Measurements from ENCODE around the gene TSPAN9. TPM values are rescaled to one million over a fixed set of nuclear protein-coding genes. Genes with fewer than 3 reads are reported as not detected.

Gene TSPAN9
- total RNA-seq, 4 donors from 2014 or later = 27.9 to 49.1 (median 42.0) TPM

GRCh38 chr12:3225796-3226180, 148.6 kb downstream of the TSPAN9 start:
- 75 to 86% methylated on average over 3 of the region's 3 CpGs for WGBS, 2 donors
- intact Hi-C loops (cut with DNase I; ENCODE audit: low total_unique reads) = no loop called here
- DNase-seq (ENCODE audit: low spot score in 2 of 2) = no peak
- TF ChIP-seq POLR2A (IDR thresholded peaks at IDR 0.05) (no peak), CTCF (IDR thresholded peaks at IDR 0.05) (no peak)
- H3K4me3 ChIP-seq (ENCODE audit: low read depth, poor library complexity, severe bottlenecking) = no peak overlapping the region

GRCh38 chr12:3226264-3226663, 149.1 kb downstream of the TSPAN9 start:
- H3K4me3 ChIP-seq (ENCODE audit: low read depth, poor library complexity, severe bottlenecking) = no peak overlapping the region
- no peak for TF ChIP-seq POLR2A (IDR thresholded peaks at IDR 0.05)
- TF ChIP-seq CTCF (IDR thresholded peaks at IDR 0.05) = no peak
- intact Hi-C loops (cut with DNase I; ENCODE audit: low total_unique reads) = no loop called here
- WGBS, 2 donors = 90 to 95% methylated on average over 3 of the region's 3 CpGs
- DNase-seq (ENCODE audit: low spot score in 2 of 2) = no peak

GRCh38 chr12:3227076-3227975, 150.1 kb downstream of the TSPAN9 start:
- no peak for DNase-seq (ENCODE audit: low spot score in 2 of 2)
- TF ChIP-seq CTCF (IDR thresholded peaks at IDR 0.05) = no peak
- no peak for TF ChIP-seq POLR2A (IDR thresholded peaks at IDR 0.05)
- WGBS, 2 donors = 85 to 88% methylated on average over 17 of the region's 17 CpGs
- no peak overlapping the region for H3K4me3 ChIP-seq (ENCODE audit: low read depth, poor library complexity, severe bottlenecking)
- intact Hi-C loops (cut with DNase I; ENCODE audit: low total_unique reads) = no loop called here

GRCh38 chr12:3228552-3228951, 151.4 kb downstream of the TSPAN9 start:
- DNase-seq (ENCODE audit: low spot score in 2 of 2) = peak in 1 of 2 donors; percentile 35
- no peak overlapping the region for H3K4me3 ChIP-seq (ENCODE audit: low read depth, poor library complexity, severe bottlenecking)
- TF ChIP-seq POLR2A (IDR thresholded peaks at IDR 0.05) = no peak
- no peak for TF ChIP-seq CTCF (IDR thresholded peaks at IDR 0.05)
- intact Hi-C loops (cut with DNase I; ENCODE audit: low total_unique reads) = no loop called here
- WGBS, 2 donors = 49 to 53% methylated on average over 5 of the region's 5 CpGs

GRCh38 chr12:3229577-3229976, 152.4 kb downstream of the TSPAN9 start:
- TF ChIP-seq POLR2A (IDR thresholded peaks at IDR 0.05) (no peak), CTCF (IDR thresholded peaks at IDR 0.05) (no peak)
- no peak for DNase-seq (ENCODE audit: low spot score in 2 of 2)
- intact Hi-C loops (cut with DNase I; ENCODE audit: low total_unique reads) = no loop called here
- no peak overlapping the region for H3K4me3 ChIP-seq (ENCODE audit: low read depth, poor library complexity, severe bottlenecking)
- WGBS, 2 donors = 90 to 99% methylated on average over 5 of the region's 5 CpGs

Data from lower leg skin (tissue), 4 donors.